Caco-2 (cell line): ENCODE measurements around the gene OXCT1. TPM values are rescaled to one million over a fixed set of nuclear protein-coding genes. Genes with fewer than 3 reads are reported as not detected.

Experiments
- BruUV-seq: library from RNA; stranded (reverse); fragments of 400-500 nt; replicated peaks from 2 replicates; lab custom pipeline; 2021; lab: Mats Ljungman, UMichigan
- CTCF ChIA-PET: fragments of 300-600 bp; sonication (Branson Sonifier 250); formaldehyde crosslinking; loops from one replicate; lab custom pipeline; 2022; ENCODE audit warnings: antibody characterized with exemption; lab: Charles Lee
- POLR2A ChIA-PET: fragments of 300-600 bp; sonication (Branson Sonifier 250); formaldehyde crosslinking; loops from one replicate; lab custom pipeline; 2022; ENCODE audit warnings: antibody characterized with exemption; lab: Charles Lee
- DNase-seq, 2 experiments: peaks; one replicate each; pipeline versions ENCODE4 v3.0.0 to v3.0.0-alpha.2; 2020 to 2022
- H3K27me3 ChIP-seq: replicated peaks from 2 replicates; pipeline ENCODE4 v1.6.0; 2011; ENCODE audit warnings: low read length; ENCODE audit not compliant: control insufficient read depth, insufficient read depth
- H3K36me3 ChIP-seq: 2 replicates; pipeline ENCODE4 v1.5.1; 2011; ENCODE audit warnings: low read length; ENCODE audit not compliant: control insufficient read depth, insufficient read depth
- H3K4me1 ChIP-seq: fragments of 250-450 bp; sonication (Bioruptor Pico); 2 replicates; pipeline ENCODE4 v1.5.1; 2020; ENCODE audit warnings: mild to moderate bottlenecking
- H3K4me3 ChIP-seq: 2 replicates; pipeline ENCODE4 v1.5.1; 2011; ENCODE audit warnings: low read depth, mild to moderate bottlenecking, control low read depth, low read length
- H3K9me3 ChIP-seq: fragments of 250-450 bp; sonication (Bioruptor Pico); 2 replicates; pipeline ENCODE4 v1.5.1; 2020; ENCODE audit warnings: mild to moderate bottlenecking, moderate library complexity
- H3K27ac Mint-ChIP-seq: one replicate; pipeline ENCODE4 v1.8.0; 2022; ENCODE audit warnings: mixed read lengths; ENCODE audit not compliant: unreplicated experiment
- H3K27me3 Mint-ChIP-seq: one replicate; pipeline ENCODE4 v1.8.0; 2022; ENCODE audit warnings: mixed read lengths; ENCODE audit not compliant: insufficient read depth, unreplicated experiment
- H3K36me3 Mint-ChIP-seq: one replicate; pipeline ENCODE4 v1.8.0; 2022; ENCODE audit warnings: mild to moderate bottlenecking, mixed read lengths; ENCODE audit not compliant: insufficient read depth, unreplicated experiment
- H3K4me1 Mint-ChIP-seq: one replicate; pipeline ENCODE4 v1.8.0; 2022; ENCODE audit warnings: low read depth, mixed read lengths; ENCODE audit not compliant: unreplicated experiment
- H3K4me3 Mint-ChIP-seq: one replicate; pipeline ENCODE4 v1.8.0; 2022; ENCODE audit warnings: mild to moderate bottlenecking, moderate library complexity, mixed read lengths; ENCODE audit not compliant: unreplicated experiment
- H3K9me3 Mint-ChIP-seq: one replicate; pipeline ENCODE4 v1.8.0; 2022; ENCODE audit warnings: mixed read lengths; ENCODE audit not compliant: unreplicated experiment
- CTCF ChIP-seq, 2 experiments: fragments of 200-600 bp in 1 of 2; IDR thresholded peaks; 1 replicate in 1 of 2; 2 replicates in 1 of 2; pipeline versions ENCODE4 v1.5.1 to v1.8.0; 2011 to 2022; ENCODE audit warnings: antibody characterized with exemption in 1 of 2, control low read depth in 1 of 2, inconsistent platforms in 1 of 2, low read depth in 1 of 2, low read length in 1 of 2, mild to moderate bottlenecking in 1 of 2, moderate library complexity in 1 of 2; ENCODE audit not compliant: insufficient read depth in 1 of 2, severe bottlenecking in 1 of 2, unreplicated experiment in 1 of 2
- intact Hi-C: fragments of 100-400 bp; cut with micrococcal nuclease; formaldehyde crosslinking; loops from one replicate; pipeline ENCODE4 v1.10.0; 2022; ENCODE audit not compliant: unreplicated experiment
- total RNA-seq: library from RNA; stranded (reverse); gene quantifications from 2 replicates; pipeline ENCODE4 v1.2.3, GENCODE V29; 2022

OXCT1 gene
- total RNA-seq, 1 experiment from 2014 or later, result 22.5 TPM

- no peaks in the 10 kb centered on the region for H3K4me1 ChIP-seq
- peaks cover 13% of the 10 kb centered on the region for H3K27me3 Mint-ChIP-seq
- H3K9me3 Mint-ChIP-seq, result peaks cover 9% of the 10 kb centered on the region
- CTCF ChIA-PET, result no interaction called here
- DNase-seq, result no peak
- no peak overlapping the region for H3K27ac Mint-ChIP-seq
- no peaks in the 10 kb centered on the region for H3K36me3 ChIP-seq
- POLR2A ChIA-PET, result no interaction called here
- no peak overlapping the region for H3K4me3 ChIP-seq
- H3K4me3 Mint-ChIP-seq, result no peak overlapping the region
- H3K27me3 ChIP-seq, result no peaks in the 10 kb centered on the region
- intact Hi-C loops, result no loop called here
- 0 out of 2 replicates have a peak, but pooled peaks cover 2% of the 10 kb centered on the region for H3K9me3 ChIP-seq
- TF ChIP-seq CTCF (IDR thresholded peaks at IDR 0.05; ENCODE audit: insufficient read depth in 1 of 2, low read depth in 1 of 2, low read length in 1 of 2, severe bottlenecking in 1 of 2, unreplicated experiment in 1 of 2), result no peak
- H3K4me1 Mint-ChIP-seq, result peaks cover 7% of the 10 kb centered on the region
- no peaks in the 10 kb centered on the region for H3K36me3 Mint-ChIP-seq
- BruUV-seq, result no TSS peak
These were observed 21.8 kb upstream of the OXCT1 start for GRCh38 chr5:41892031-41892430.

- POLR2A ChIA-PET, result no interaction called here
- peaks cover 10% of the 10 kb centered on the region for H3K27me3 Mint-ChIP-seq
- Histone ChIP-seq H3K36me3 (no peaks in the 10 kb centered on the region), H3K9me3 (peaks cover 10% of the 10 kb centered on the region; the same call in 1 of the 2 replicates), H3K27me3 (no peaks in the 10 kb centered on the region), H3K4me3 (no peak overlapping the region), H3K4me1 (no peaks in the 10 kb centered on the region)
- H3K4me3 Mint-ChIP-seq, result no peak overlapping the region
- intact Hi-C loops, result no loop called here
- no peaks in the 10 kb centered on the region for H3K36me3 Mint-ChIP-seq
- H3K4me1 Mint-ChIP-seq, result peaks cover 7% of the 10 kb centered on the region
- CTCF ChIA-PET, result no interaction called here
- peaks cover 9% of the 10 kb centered on the region for H3K9me3 Mint-ChIP-seq
- no peak for TF ChIP-seq CTCF (IDR thresholded peaks at IDR 0.05; ENCODE audit: insufficient read depth in 1 of 2, low read depth in 1 of 2, low read length in 1 of 2, severe bottlenecking in 1 of 2, unreplicated experiment in 1 of 2)
- BruUV-seq, result no TSS peak
- H3K27ac Mint-ChIP-seq, result no peak overlapping the region
- DNase-seq, result no peak
These were observed 21.0 kb upstream of the OXCT1 start for GRCh38 chr5:41891066-41891707.

GRCh38 chr5:41885286-41885685, 15.1 kb upstream of the OXCT1 start:
- H3K4me3 Mint-ChIP-seq, result no peak overlapping the region
- ChIA-PET POLR2A (no interaction called here), CTCF (no interaction called here)
- no peak for TF ChIP-seq CTCF (IDR thresholded peaks at IDR 0.05; ENCODE audit: insufficient read depth in 1 of 2, low read depth in 1 of 2, low read length in 1 of 2, severe bottlenecking in 1 of 2, unreplicated experiment in 1 of 2)
- H3K27ac Mint-ChIP-seq, result no peak overlapping the region
- Histone ChIP-seq H3K27me3 (no peaks in the 10 kb centered on the region), H3K4me3 (no peak overlapping the region), H3K36me3 (no peaks in the 10 kb centered on the region), H3K9me3 (peaks cover 14% of the 10 kb centered on the region; the same call in 1 of the 2 replicates), H3K4me1 (no peaks in the 10 kb centered on the region)
- no peaks in the 10 kb centered on the region for H3K27me3 Mint-ChIP-seq
- BruUV-seq, result no TSS peak
- DNase-seq, result no peak
- H3K36me3 Mint-ChIP-seq, result no peaks in the 10 kb centered on the region
- intact Hi-C loops, result no loop called here
- H3K4me1 Mint-ChIP-seq, result no peaks in the 10 kb centered on the region
- no peaks in the 10 kb centered on the region for H3K9me3 Mint-ChIP-seq
